Activated T-cell treated with anti-CD3 and anti-CD28 coated beads, Interleukin-2, amount 50 U/mL, for 72 hours (primary cell): Measurements from ENCODE around the gene MLPH. TPM values are rescaled to one million over a fixed set of nuclear protein-coding genes. Genes with fewer than 3 reads are reported as not detected.

Source experiments
- ATAC-seq, 2 donors: fragments of 150-1000 bp; cut with Tn5 transposase; replicated peaks in 1 of 2; 2 replicates each; pipeline ENCODE4 v1.10.0; 2021; ENCODE audit warnings: moderate library complexity in 2 of 2, mild to moderate bottlenecking in 1 of 2
- DNase-seq, 2 donors: peaks; one replicate each; pipeline ENCODE4 v3.0.0; 2021 to 2022; ENCODE audit warnings: mixed read lengths in 1 of 2
- H3K27ac Mint-ChIP-seq: one replicate; pipeline ENCODE4 v1.8.0; 2022; ENCODE audit warnings: mild to moderate bottlenecking, moderate library complexity, mixed read lengths
- H3K27me3 Mint-ChIP-seq: one replicate; pipeline ENCODE4 v1.8.0; 2022; ENCODE audit warnings: low read depth, mixed read lengths
- H3K36me3 Mint-ChIP-seq, 2 donors: one replicate each; pipeline ENCODE4 v1.8.0; 2022; ENCODE audit warnings: mixed read lengths in 2 of 2, mild to moderate bottlenecking in 1 of 2; ENCODE audit not compliant: insufficient read depth in 2 of 2
- H3K4me1 Mint-ChIP-seq: one replicate; pipeline ENCODE4 v1.8.0; 2022; ENCODE audit warnings: low read depth, mixed read lengths
- H3K4me3 Mint-ChIP-seq, 2 donors: one replicate each; pipeline ENCODE4 v1.8.0; 2022; ENCODE audit warnings: mild to moderate bottlenecking in 2 of 2, mixed read lengths in 2 of 2, moderate library complexity in 2 of 2
- H3K9me3 Mint-ChIP-seq, 2 donors: one replicate each; pipeline ENCODE4 v1.8.0; 2022; ENCODE audit warnings: mixed read lengths in 2 of 2
- total RNA-seq, 2 donors: library from RNA; stranded (reverse); gene quantifications; one replicate each; pipeline ENCODE4 v1.2.3, GENCODE V29; 2022

MLPH gene
- total RNA-seq, 2 donors from 2014 or later = 0.36 TPM; not detected in 1

DNA sequence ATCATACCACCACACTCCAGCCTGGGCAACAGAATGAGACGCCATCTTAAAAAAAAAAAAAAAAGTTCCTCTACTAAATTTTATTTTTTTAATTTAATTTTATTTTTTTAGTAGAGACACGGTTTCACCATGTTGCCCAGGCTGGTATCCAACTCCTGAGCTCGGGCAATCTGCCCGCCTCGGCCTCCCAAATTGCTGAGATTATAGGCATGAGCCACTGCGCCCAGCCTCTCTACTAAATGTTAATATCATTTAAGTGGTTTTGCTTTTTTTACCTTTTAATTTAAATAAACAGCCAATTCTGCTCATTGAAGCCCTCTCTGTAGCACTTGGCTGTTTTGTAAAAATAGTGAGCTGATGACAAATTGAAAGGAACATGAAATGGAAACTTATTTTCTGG, 94.3 kb downstream of the MLPH start:
- H3K27me3 Mint-ChIP-seq = no peaks in the 10 kb centered on the region
- H3K4me1 Mint-ChIP-seq = peaks cover 5% of the 10 kb centered on the region
- DNase-seq (no peak), ATAC-seq (no peak)
- H3K9me3 Mint-ChIP-seq = no peaks in the 10 kb centered on the region
- H3K4me3 Mint-ChIP-seq = peak overlapping the region; percentile 8 to 52
- H3K27ac Mint-ChIP-seq = peak overlapping the region; percentile 73
- H3K36me3 Mint-ChIP-seq = no peaks in the 10 kb centered on the region

DNA sequence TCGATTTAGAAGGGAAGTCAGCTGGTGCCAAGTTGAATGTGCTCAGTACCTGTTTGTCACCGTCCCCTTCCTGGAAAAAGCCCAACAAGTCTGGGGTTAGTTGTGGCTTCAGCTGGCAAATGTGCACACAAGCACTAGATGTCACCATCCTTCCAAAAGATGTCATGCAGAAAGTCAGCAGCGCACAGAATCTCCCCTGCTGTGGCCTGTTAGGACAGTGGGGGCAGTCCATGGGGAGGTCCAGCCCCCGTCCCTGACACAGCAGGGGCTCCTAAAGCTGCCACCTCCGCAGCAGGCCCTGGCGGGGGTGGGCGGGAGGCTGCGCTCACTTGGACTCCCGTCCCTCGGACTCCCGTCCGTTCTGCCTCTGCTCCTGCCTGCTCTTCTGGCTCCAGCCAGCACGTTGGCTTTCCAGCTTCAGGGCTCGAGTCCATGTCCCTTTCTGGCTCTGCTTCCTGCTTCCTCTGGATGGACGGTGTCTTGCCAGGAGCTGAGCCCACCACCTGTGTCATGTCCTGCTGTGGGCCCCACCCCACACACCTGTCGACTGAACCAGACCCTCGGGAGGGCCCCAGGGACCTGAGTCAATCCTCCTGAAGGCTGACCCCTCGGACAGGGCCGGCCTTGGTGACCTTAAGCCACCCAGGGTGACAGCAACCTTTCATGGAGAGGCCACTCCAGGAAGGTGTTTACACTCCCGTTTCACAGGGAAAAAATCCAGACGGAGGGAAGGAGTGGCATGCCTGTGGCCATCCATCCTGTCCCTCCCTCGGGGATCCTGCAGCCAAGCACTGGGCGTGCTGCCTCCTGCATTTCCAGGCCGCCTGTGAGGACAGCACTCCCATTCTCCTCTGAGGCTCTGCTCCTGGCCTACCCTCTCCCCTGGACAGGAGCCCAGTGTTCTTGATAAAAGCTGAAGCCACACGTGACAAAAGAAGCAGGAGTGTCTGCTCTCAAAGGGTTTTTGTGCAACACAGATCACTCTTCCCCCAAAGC, 95.0 kb downstream of the MLPH start:
- H3K4me1 Mint-ChIP-seq = peaks cover 5% of the 10 kb centered on the region
- H3K9me3 Mint-ChIP-seq = no peaks in the 10 kb centered on the region
- DNase-seq (peak; percentile 66 to 73), ATAC-seq (peak; percentile 96 to 99)
- H3K4me3 Mint-ChIP-seq = peak overlapping the region; percentile 8 to 52
- peak overlapping the region; percentile 73 for H3K27ac Mint-ChIP-seq
- H3K27me3 Mint-ChIP-seq = peaks cover 5% of the 10 kb centered on the region
- H3K36me3 Mint-ChIP-seq = no peaks in the 10 kb centered on the region

DNA sequence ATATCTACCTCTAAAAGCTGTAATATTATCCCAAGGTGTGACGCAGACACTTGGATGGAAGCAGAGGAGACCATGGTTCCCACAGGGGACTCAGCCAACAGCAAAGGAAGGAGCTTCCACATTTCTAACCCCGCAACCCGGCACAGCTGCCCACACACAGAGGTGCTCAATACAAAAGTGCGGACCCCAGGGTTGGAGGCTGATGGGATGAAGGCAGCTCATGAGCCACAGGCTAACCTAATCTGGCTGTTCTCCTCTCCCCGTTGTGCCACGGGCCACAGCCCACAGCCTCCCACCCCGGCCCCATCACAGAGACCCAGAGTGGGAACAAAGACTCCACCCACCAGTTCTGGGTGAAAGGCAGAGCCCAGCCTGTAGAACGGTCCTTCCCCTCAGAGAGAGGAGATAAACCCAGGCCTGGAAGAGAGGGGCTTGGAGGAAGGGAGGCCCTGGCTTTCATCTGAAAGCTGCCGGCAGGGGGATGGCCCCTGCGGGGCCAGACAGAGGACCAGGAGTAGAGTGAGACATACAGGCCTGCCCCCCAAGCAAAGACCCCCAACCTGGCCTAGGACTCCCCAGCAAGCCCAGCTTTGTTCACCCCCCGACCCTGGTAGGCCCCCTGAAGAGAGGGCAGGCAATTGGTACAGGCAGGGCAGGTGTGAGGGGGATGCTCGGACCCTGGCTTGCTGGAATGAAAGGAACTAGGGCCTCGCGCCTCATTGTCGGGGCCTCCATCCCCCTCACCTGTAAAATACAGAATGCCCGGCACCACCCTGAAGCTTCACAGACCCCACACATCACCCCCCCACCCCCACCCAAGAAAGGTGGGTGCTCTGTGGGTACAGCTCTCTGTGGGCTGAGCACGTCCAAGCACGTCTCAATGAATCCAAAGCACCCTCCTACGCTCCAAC, 96.6 kb downstream of the MLPH start:
- no peak overlapping the region for H3K27ac Mint-ChIP-seq
- no peaks in the 10 kb centered on the region for H3K9me3 Mint-ChIP-seq
- DNase-seq (no peak), ATAC-seq (no peak)
- peaks cover 5% of the 10 kb centered on the region for H3K4me1 Mint-ChIP-seq
- H3K4me3 Mint-ChIP-seq = no peak overlapping the region
- no peaks in the 10 kb centered on the region for H3K36me3 Mint-ChIP-seq
- H3K27me3 Mint-ChIP-seq = peaks cover 9% of the 10 kb centered on the region

DNA sequence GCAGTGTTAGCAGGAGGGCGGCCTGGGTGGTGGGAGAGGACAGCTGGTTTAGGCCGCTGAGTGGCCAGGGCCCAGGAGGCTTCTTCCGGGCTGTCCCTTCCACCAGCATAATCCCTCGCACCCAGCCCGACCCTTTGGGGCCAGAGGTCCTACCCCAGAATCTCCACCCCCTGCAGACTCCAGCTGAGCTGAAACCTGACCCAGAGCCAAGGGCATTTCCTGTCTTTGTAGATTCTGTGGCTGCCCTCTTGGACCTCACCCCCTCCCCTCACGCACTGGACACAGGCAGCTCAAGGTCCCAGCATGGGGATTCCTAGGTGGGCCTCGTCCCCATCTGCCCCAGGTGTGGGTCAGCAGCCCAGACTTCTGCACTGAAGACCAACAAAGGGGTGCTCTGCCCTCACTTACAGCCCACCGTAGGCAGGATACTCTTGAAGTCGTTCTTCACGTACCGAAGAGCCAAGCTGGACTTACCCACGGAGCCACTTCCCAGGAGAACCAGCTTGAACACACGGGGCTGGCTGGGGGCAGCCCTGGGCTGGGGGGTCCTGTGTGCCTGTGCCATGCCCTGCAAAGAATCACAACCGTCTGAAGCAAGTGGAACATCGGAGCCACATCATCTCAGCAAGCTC, 98.7 kb downstream of the MLPH start:
- Mint-ChIP-seq H3K36me3 (no peaks in the 10 kb centered on the region), H3K9me3 (no peaks in the 10 kb centered on the region), H3K4me1 (peaks cover 5% of the 10 kb centered on the region), H3K4me3 (no peak overlapping the region), H3K27ac (no peak overlapping the region), H3K27me3 (peaks cover 9% of the 10 kb centered on the region)
- DNase-seq (no peak), ATAC-seq (no peak)

DNA sequence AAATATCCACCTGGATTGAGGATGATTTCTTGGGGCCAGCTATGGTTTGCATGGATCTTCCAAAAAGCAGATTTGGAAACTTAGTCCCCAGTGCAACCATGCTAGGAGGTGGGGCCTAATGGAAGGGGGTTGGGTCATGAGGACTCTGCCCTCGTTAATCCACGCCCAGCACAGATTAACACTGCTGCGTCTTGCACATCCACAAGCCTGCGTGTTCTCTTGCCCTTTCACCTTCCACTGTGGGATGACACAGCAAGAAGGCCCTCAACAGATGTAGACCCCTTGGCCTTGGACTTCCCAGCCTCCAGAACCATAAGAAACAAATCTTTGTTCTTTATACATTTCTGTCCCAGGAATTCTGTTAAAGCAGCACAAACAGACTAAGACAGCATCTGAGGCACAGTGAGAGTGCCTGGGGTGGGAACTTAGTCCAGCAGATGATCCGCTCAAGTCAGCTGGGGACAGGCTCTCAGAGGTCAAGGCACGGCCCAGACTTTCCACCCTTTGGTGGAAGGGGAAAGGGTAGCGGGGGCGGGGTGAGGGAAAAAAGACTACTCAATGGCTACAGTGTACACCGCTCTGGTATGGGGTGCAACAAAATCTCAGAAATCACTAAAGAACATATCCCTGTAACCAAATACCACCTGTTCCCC, 101.1 kb downstream of the MLPH start:
- no peaks in the 10 kb centered on the region for H3K36me3 Mint-ChIP-seq
- peaks cover 9% of the 10 kb centered on the region for H3K27me3 Mint-ChIP-seq
- no peak overlapping the region for H3K27ac Mint-ChIP-seq
- peaks cover 11% of the 10 kb centered on the region for H3K4me1 Mint-ChIP-seq
- H3K4me3 Mint-ChIP-seq = no peak overlapping the region
- no peak for ATAC-seq
- no peak for DNase-seq
- no peaks in the 10 kb centered on the region for H3K9me3 Mint-ChIP-seq

DNA sequence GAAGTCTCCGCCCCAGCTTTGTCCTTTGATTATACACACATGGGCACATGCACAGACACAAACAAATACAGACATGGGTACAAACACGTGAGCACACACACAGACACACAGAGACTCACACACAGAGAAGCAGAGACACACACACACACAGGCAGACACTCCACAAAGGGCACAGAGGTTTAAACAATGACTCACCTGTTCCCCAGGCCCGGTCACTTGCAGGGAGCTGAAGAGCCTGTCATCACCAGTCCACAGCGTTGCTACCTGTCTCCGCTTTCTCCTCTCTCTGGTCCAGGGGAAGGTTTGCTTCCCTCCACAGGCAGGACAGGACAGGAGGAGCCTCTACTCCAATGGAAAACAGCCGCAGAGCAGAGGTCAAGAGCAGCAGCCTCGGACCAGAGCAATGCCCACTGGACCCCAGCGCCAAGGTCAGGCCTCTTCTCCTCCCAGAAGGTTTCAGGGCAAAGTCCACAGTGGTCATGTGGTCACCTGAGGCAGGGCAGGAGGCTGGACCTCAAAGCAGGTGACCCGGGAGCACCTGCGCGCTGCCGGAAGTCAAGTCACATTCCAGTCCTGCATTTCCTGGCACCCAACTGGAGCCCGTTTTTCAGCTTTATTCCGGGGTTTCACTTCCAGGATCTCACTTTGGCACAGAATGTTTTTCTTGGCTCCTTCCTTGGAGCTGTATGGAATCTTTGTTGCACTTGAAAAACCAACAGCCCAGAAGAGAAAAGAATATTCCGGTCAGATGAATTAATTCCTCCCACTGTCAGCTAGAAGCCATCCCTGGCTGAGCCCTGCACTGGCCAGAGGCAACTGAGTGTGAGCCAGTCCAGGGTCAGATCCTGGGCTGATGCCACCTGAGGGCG, 103.5 kb downstream of the MLPH start, which contains the start of gene RAB17:
TSS of gene RAB17 (minus strand) at position 463 of the 869 bp plus-strand sequence. CDS start 4,580 bp downstream, outside the sequence.
- Mint-ChIP-seq H3K27me3 (peaks cover 9% of the 10 kb centered on the region), H3K9me3 (no peaks in the 10 kb centered on the region), H3K36me3 (no peaks in the 10 kb centered on the region), H3K27ac (no peak within 1 kb of the TSS), H3K4me1 (peaks cover 11% of the 10 kb centered on the region), H3K4me3 (no peak within 1 kb of the TSS)
- no peak for ATAC-seq
- DNase-seq = no peak

DNA sequence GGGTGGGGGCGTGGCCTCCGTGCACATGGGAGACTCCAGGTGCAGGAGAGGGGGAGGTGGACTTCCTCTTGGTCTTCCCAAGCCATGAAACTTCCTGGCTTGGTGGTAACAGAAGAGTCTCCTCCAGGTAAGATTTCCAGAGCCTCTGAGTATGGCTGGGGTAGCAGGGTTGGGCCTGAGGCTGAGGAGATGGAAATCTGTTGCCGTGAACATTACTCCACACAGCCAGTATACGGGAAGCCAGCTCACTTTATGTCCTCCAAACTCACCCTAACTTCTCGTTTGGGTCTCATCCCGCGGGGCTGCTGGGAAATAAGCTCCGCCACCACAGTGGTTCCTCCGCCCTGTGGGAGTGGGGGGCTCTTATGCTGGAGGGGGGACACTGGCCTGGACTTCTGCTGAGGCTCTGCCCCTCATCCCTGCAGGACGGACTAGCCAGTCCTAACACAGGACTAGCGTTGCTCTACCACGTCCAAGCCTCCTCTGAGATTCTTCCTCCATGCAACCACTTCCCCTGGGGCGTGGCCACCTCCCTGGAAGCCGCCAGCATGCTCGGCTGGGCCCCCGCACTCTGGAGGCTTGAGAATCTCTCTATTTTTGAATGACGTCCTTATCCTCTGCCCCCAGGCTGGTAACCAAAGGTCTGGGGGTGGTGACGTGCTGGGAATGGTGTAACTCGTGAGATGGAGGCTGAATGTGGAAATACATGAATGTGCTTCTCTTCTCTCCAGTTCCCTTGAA, 104.3 kb downstream of the MLPH start:
- peaks cover 9% of the 10 kb centered on the region for H3K27me3 Mint-ChIP-seq
- no peaks in the 10 kb centered on the region for H3K9me3 Mint-ChIP-seq
- peaks cover 11% of the 10 kb centered on the region for H3K4me1 Mint-ChIP-seq
- ATAC-seq (no peak), DNase-seq (no peak)
- H3K27ac Mint-ChIP-seq = no peak overlapping the region
- no peak overlapping the region for H3K4me3 Mint-ChIP-seq
- H3K36me3 Mint-ChIP-seq = no peaks in the 10 kb centered on the region

DNA sequence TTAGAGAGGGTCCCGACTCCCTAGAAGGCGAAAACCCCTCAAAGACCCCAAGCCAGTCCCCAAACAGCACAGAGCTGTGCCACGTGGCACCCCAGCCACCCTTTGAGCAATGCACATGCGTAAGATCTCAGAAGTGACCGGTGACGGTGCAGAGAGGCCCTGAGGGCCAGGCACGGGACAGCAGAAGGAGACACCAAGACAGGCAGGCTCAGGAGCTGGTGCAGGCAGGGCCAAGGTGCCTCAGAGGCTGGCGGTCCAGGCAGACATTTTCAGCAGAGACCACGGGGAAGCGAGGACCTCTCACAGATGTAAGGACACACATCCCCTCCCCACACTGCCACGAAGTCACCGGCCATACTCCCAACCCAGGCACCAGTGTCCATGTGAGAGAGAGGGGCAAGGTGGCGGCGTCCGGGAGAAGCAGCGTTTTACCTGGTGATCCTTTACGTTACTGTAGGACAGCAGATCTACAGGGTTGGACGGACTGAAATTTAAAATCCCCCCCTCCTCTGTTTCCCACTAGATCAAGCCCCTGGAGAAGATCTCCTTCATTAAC, 105.5 kb downstream of the MLPH start:
- ATAC-seq (no peak), DNase-seq (no peak)
- no peaks in the 10 kb centered on the region for H3K36me3 Mint-ChIP-seq
- H3K9me3 Mint-ChIP-seq = no peaks in the 10 kb centered on the region
- H3K27ac Mint-ChIP-seq = no peak overlapping the region
- H3K4me1 Mint-ChIP-seq = peaks cover 11% of the 10 kb centered on the region
- no peaks in the 10 kb centered on the region for H3K27me3 Mint-ChIP-seq
- no peak overlapping the region for H3K4me3 Mint-ChIP-seq

DNA sequence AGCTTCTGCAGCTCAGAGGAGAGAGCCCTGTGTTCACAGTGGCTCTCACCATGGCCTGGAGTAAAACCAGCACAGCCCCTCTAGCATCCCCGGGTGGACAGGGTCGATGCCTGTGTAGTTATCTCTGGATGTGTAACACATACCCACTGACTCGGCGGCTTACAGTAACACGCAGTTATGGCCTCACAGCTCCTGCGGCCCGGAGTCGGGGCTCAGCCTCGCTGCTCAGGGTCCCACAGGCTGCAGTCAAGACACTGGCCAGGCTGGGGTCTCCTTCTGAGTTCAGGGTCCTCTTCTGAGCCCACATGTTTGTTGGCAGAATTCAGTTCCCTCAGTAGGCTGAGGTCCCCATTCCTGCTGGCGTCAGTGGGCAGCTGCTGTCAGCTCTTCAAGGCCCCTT, 106.0 kb downstream of the MLPH start:
- Mint-ChIP-seq H3K27me3 (no peaks in the 10 kb centered on the region), H3K27ac (no peak overlapping the region), H3K9me3 (no peaks in the 10 kb centered on the region), H3K4me1 (peaks cover 11% of the 10 kb centered on the region), H3K4me3 (no peak overlapping the region), H3K36me3 (no peaks in the 10 kb centered on the region)
- DNase-seq (no peak), ATAC-seq (no peak)

DNA sequence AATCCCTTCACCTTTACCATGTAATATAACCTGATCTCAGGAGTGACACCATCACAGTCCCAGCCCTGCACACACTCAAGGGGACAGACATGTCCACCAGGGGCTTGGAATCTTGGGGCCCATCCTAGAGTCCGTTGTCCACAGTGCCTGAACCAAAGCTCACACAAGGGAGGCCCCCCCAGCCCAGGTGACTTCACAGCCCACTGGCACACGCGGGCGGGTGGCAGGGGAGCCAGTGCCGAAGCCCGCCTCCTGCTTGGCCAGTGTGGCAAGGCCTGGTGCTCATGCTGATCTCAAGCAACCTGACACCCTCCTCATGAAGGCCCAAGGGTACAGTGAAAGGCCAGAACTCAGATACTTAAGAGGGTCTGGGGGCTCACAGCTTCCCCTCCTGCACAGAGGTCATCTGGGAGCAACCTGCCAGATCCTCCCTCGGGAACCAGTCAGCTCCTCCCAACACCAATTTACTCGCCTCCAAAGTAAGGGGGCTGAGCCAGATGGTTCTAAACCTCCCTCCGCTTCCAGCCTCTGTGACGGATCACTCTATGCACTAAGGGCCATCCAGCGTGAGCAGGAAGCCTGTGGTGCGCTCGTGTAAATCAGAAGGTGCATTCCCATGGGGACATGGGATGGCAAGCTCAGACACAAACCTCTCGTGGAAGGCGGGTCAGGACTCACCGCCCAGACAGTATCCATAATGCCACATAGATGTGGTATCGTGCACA, 106.7 kb downstream of the MLPH start:
- Mint-ChIP-seq H3K27me3 (no peaks in the 10 kb centered on the region), H3K9me3 (no peaks in the 10 kb centered on the region), H3K27ac (no peak overlapping the region), H3K36me3 (no peaks in the 10 kb centered on the region), H3K4me3 (no peak overlapping the region), H3K4me1 (peaks cover 16% of the 10 kb centered on the region)
- DNase-seq (no peak), ATAC-seq (no peak)

DNA sequence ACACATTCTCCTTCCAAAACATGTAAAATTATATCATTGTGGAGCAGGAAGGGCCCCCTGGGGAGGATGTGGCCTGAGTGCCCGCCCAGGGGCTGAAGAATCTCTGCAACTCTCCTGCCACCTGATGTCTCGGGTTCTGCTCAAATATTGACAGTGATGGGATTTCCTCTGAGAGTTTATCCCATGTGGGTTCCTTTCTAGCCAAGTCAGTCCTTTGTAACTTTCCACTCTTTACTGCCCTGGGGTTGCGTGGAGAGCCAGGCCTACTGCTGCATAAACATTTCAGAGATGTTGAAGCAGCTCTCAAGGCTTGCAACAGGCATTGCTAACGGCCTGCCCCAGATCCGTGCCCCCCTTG, 107.4 kb downstream of the MLPH start:
- no peaks in the 10 kb centered on the region for H3K9me3 Mint-ChIP-seq
- peaks cover 17% of the 10 kb centered on the region for H3K4me1 Mint-ChIP-seq
- H3K27me3 Mint-ChIP-seq = no peaks in the 10 kb centered on the region
- no peak overlapping the region for H3K4me3 Mint-ChIP-seq
- no peak overlapping the region for H3K27ac Mint-ChIP-seq
- DNase-seq (no peak), ATAC-seq (no peak)
- H3K36me3 Mint-ChIP-seq = no peaks in the 10 kb centered on the region
